ENCODE measurements around the gene SORBS2. TPM values are rescaled to one million over a fixed set of nuclear protein-coding genes. Genes with fewer than 3 reads are reported as not detected.
A peak's percentile ranks its signal among the peaks of the same experiment; 100 is the strongest.

SORBS2 gene
- total RNA-seq, 2 donors from 2014 or later: 210 to 218 TPM

- DNase-seq: no peak
- H3K27ac ChIP-seq: no peak overlapping the region
- no peaks in the 10 kb centered on the region for H3K9me3 ChIP-seq
- ATAC-seq: no peak
- H3K4me1 ChIP-seq: peaks cover 38% of the 10 kb centered on the region
- H3K27me3 ChIP-seq: no peaks in the 10 kb centered on the region
- H3K36me3 ChIP-seq (replicated peaks in 1 of 2; ENCODE audit: insufficient read depth in 1 of 2, low read depth in 2 of 2): no peaks in the 10 kb centered on the region
- no peak overlapping the region for H3K4me3 ChIP-seq
- TF ChIP-seq CTCF (IDR thresholded peaks at IDR 0.05) (no peak), POLR2A (IDR thresholded peaks at IDR 0.05) (no peak)
- 56 to 59% methylated on average over 3 of the region's 3 CpGs for WGBS, 2 donors
- intact Hi-C loops (cut with DNase I): no loop called here
These were observed 114.5 kb downstream of the SORBS2 start for GRCh38 chr4:185697488-185697887.

- no peak for DNase-seq
These were observed 116.3 kb downstream of the SORBS2 start for GRCh38 chr4:185695743-185696142.

GRCh38 chr4:185693548-185694215 lies 118.3 kb downstream of the SORBS2 start:
- WGBS, 2 donors: 63 to 73% methylated on average over 12 of the region's 12 CpGs

More at GRCh38 chr4:185695743-185696142, 116.3 kb downstream of the SORBS2 start:
- no peaks in the 10 kb centered on the region for H3K27me3 ChIP-seq
- TF ChIP-seq POLR2A (IDR thresholded peaks at IDR 0.05) (no peak), CTCF (IDR thresholded peaks at IDR 0.05) (no peak)
- peak overlapping the region in 1 of 4 donors; percentile 24 for H3K27ac ChIP-seq
- H3K4me3 ChIP-seq: no peak overlapping the region
- no peak for ATAC-seq
- H3K9me3 ChIP-seq: no peaks in the 10 kb centered on the region
- intact Hi-C loops (cut with DNase I): no loop called here
- H3K36me3 ChIP-seq (replicated peaks in 1 of 2; ENCODE audit: insufficient read depth in 1 of 2, low read depth in 2 of 2): no peaks in the 10 kb centered on the region
- peaks cover 21% of the 10 kb centered on the region for H3K4me1 ChIP-seq
- WGBS, 2 donors: 86 to 87% methylated on average over 4 of the region's 4 CpGs

GRCh38 chr4:185689407-185689806 lies 122.6 kb downstream of the SORBS2 start:
- Histone ChIP-seq H3K27me3 (no peaks in the 10 kb centered on the region), H3K27ac (no peak overlapping the region), H3K4me1 (peaks cover 8% of the 10 kb centered on the region), H3K4me3 (no peak overlapping the region), H3K9me3 (no peaks in the 10 kb centered on the region), H3K36me3 (replicated peaks in 1 of 2; ENCODE audit: insufficient read depth in 1 of 2, low read depth in 2 of 2) (peaks cover 0 to 2% of the 10 kb centered on the region in 2 donors)
- intact Hi-C loops (cut with DNase I): no loop called here
- ATAC-seq (no peak), DNase-seq (no peak)
- 92 to 96% methylated on average over 9 of the region's 9 CpGs for WGBS, 2 donors
- TF ChIP-seq CTCF (IDR thresholded peaks at IDR 0.05): no peak
- TF ChIP-seq POLR2A (IDR thresholded peaks at IDR 0.05): no peak

More at GRCh38 chr4:185693548-185694215, 118.3 kb downstream of the SORBS2 start:
- H3K4me1 ChIP-seq: peaks cover 11% of the 10 kb centered on the region
- H3K9me3 ChIP-seq: no peaks in the 10 kb centered on the region
- H3K36me3 ChIP-seq (replicated peaks in 1 of 2; ENCODE audit: insufficient read depth in 1 of 2, low read depth in 2 of 2): no peaks in the 10 kb centered on the region
- no peak overlapping the region for H3K4me3 ChIP-seq
- peak overlapping the region in 1 of 4 donors; percentile 3 for H3K27ac ChIP-seq
- no peaks in the 10 kb centered on the region for H3K27me3 ChIP-seq
- TF ChIP-seq CTCF (IDR thresholded peaks at IDR 0.05): no peak
- no peak for TF ChIP-seq POLR2A (IDR thresholded peaks at IDR 0.05)
- DNase-seq: no peak
- intact Hi-C loops (cut with DNase I): no loop called here
- ATAC-seq: no peak

GRCh38 chr4:185685804-185686203 lies 126.2 kb downstream of the SORBS2 start:
- TF ChIP-seq CTCF (IDR thresholded peaks at IDR 0.05) (no peak), POLR2A (IDR thresholded peaks at IDR 0.05) (no peak)
- Histone ChIP-seq H3K4me1 (peaks cover 13% of the 10 kb centered on the region), H3K4me3 (no peak overlapping the region), H3K27me3 (no peaks in the 10 kb centered on the region), H3K27ac (peak overlapping the region in 2 of 4 donors; percentile 24 to 39), H3K9me3 (no peaks in the 10 kb centered on the region), H3K36me3 (replicated peaks in 1 of 2; ENCODE audit: insufficient read depth in 1 of 2, low read depth in 2 of 2) (peaks cover 0 to 2% of the 10 kb centered on the region in 2 donors)
- DNase-seq (no peak), ATAC-seq (no peak)
- WGBS, 2 donors: 89 to 95% methylated on average over 1 of the region's 1 CpG
- intact Hi-C loops (cut with DNase I): no loop called here
